ENCODE data around the gene TSPAN13. TPM values are rescaled to one million over a fixed set of nuclear protein-coding genes. Genes with fewer than 3 reads are reported as not detected.

Gene TSPAN13
- total RNA-seq, 4 donors from 2014 or later, result 8.8 to 16.3 (median 10.0) TPM

DNA sequence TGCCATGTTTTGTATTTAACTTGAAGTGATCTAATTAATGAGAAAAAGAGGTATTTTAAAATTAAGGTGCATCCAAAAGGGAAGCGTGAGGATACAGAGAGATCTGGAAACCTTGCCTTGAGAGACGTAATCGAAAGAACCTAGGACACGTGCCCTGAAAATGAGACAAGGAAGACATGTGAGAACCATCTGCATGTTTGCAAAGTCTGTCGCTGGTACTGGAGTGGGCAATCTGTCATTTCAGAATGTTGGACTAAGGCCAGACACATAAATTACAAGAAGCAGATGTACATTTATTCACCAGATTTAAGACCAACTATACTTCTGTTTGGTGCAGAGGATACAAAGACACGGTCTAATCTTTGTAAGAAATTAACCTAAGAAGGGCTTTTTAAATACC is 42.1 kb downstream of the TSPAN13 start:
- DNase-seq (ENCODE audit: low spot score in 2 of 2), result no peak
- WGBS, 2 donors, result 46 to 52% methylated on average over 6 of the region's 6 CpGs
- intact Hi-C loops (cut with DNase I; ENCODE audit: low total_unique reads), result no loop called here
- no peak for TF ChIP-seq POLR2A (IDR thresholded peaks at IDR 0.05)
- TF ChIP-seq, protein P1, sequence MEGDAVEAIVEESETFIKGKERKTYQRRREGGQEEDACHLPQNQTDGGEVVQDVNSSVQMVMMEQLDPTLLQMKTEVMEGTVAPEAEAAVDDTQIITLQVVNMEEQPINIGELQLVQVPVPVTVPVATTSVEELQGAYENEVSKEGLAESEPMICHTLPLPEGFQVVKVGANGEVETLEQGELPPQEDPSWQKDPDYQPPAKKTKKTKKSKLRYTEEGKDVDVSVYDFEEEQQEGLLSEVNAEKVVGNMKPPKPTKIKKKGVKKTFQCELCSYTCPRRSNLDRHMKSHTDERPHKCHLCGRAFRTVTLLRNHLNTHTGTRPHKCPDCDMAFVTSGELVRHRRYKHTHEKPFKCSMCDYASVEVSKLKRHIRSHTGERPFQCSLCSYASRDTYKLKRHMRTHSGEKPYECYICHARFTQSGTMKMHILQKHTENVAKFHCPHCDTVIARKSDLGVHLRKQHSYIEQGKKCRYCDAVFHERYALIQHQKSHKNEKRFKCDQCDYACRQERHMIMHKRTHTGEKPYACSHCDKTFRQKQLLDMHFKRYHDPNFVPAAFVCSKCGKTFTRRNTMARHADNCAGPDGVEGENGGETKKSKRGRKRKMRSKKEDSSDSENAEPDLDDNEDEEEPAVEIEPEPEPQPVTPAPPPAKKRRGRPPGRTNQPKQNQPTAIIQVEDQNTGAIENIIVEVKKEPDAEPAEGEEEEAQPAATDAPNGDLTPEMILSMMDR (IDR thresholded peaks at IDR 0.05), result no peak
- H3K4me3 ChIP-seq (ENCODE audit: low read depth, poor library complexity, severe bottlenecking), result no peak overlapping the region

DNA sequence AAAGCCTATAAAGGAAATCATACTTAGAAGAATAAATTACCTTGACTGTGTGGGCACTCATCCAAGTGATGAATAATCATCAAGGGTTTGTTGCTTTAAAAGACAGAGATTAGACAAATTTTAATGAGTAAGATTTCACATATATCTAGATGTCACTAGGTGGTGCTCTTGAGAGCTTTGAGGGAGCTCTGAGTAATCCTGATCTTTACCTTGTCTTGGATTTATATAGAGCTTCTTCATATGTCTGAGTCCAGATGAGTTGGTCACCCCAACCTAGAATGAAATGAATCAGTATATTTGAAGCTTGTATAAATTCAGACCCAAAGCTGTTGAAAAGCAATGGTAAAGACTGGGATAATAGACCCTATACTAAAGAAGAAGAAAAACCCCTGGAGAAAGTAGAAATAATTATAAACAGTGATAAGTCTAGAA is 47.6 kb downstream of the TSPAN13 start:
- H3K4me3 ChIP-seq (ENCODE audit: low read depth, poor library complexity, severe bottlenecking), result no peak overlapping the region
- intact Hi-C loops (cut with DNase I; ENCODE audit: low total_unique reads), result loop anchor here (5.0 kb wide), 1 partner anchor 116 kb away; no protein-coding TSS in a partner anchor
- TF ChIP-seq POLR2A (IDR thresholded peaks at IDR 0.05), result no peak
- TF ChIP-seq, protein P1 (IDR thresholded peaks at IDR 0.05), result no peak
- no peak for DNase-seq (ENCODE audit: low spot score in 2 of 2)

DNA sequence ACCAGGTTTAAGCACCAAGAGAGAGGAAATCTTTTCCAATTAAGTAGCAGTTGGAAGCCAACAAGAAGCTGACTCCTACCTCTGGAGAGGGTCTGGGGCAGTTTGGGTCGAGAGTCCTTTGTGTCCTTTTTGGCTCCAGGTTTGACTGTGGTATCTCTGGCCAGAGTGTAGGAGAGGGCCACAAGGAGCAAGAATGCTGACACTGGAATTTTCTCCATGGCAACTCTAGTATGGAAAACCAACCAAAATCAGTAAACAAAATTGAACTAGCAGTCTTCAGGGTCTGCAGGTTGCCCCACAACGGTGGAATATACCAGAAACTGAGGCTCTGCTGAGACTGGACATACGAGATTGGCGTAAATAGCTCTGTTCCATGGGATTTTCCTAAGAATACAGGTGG is 48.0 kb downstream of the TSPAN13 start:
- no peak for DNase-seq (ENCODE audit: low spot score in 2 of 2)
- TF ChIP-seq, protein P1 (IDR thresholded peaks at IDR 0.05), result no peak
- no peak for TF ChIP-seq POLR2A (IDR thresholded peaks at IDR 0.05)
- no peak overlapping the region for H3K4me3 ChIP-seq (ENCODE audit: low read depth, poor library complexity, severe bottlenecking)
- WGBS, 2 donors, result 90 to 97% methylated on average over 4 of the region's 4 CpGs
- intact Hi-C loops (cut with DNase I; ENCODE audit: low total_unique reads), result loop anchor here (5.0 kb wide), 1 partner anchor 116 kb away; no protein-coding TSS in a partner anchor

DNA sequence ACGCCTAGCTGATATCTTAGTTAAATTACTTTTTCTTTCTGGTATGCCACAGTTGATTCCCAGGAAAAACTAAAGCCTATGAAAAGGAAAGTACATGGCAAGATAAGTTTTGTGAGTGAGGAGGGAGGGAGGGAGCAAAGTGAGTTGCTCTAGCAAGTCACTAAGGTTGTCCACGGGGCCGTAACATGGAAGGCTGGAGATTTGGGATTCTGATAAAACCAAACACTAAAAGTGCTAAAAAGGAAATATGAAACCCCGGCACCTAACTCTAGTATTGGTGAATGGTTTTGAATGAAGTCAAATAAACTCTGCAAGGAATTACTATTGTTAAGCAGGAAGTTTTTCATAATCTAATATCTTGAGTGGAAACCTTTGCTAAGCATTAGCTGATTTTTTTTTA is 49.6 kb downstream of the TSPAN13 start:
- DNase-seq (ENCODE audit: low spot score in 2 of 2), result no peak
- TF ChIP-seq, protein P1 (IDR thresholded peaks at IDR 0.05), result no peak
- no peak for TF ChIP-seq POLR2A (IDR thresholded peaks at IDR 0.05)
- WGBS, 2 donors, result 82 to 88% methylated on average over 4 of the region's 4 CpGs
- no peak overlapping the region for H3K4me3 ChIP-seq (ENCODE audit: low read depth, poor library complexity, severe bottlenecking)
- intact Hi-C loops (cut with DNase I; ENCODE audit: low total_unique reads), result loop anchor here (5.0 kb wide), 1 partner anchor 114 kb away; no protein-coding TSS in a partner anchor

DNA sequence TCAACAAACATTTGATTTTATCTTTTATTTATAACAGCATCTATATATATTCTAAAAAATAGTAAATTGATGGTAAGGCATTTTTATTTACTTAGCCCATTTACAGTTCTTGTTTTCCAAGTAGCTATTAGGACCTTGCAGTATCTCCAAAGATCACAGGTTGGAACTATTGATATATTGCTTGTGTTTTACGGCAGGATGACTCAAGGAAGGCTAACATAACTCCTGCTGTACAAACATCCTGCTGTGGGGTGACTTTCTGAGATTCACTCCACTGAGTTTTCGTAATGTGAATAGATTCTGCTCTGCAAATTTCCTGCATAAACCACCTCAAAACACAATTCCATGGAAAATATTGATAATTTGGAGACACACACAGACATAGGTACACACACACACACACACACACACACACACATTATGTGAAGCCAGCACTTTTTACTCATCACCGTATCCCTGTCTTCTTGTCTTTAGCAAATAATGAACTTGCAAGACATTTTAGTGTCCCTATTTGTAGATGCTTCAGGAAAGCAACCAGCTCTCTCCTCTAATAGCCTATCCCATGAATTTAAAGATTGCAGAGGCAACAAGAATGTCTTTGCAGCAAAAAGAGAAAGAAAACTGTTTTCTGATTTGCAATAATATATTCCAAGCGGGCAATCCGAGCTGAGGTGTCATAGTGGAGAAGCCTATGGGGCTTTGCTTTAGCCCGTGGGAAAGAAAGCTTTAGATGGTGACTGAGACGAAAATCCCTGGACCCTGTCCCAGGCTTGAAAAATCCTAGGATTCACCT is 50.5 kb downstream of the TSPAN13 start:
- WGBS, 2 donors, result 64 to 67% methylated on average over 7 of the region's 7 CpGs
- DNase-seq (ENCODE audit: low spot score in 2 of 2), result no peak
- H3K4me3 ChIP-seq (ENCODE audit: low read depth, poor library complexity, severe bottlenecking), result no peak overlapping the region
- intact Hi-C loops (cut with DNase I; ENCODE audit: low total_unique reads), result loop anchor here (5.0 kb wide), 1 partner anchor 113 kb away; no protein-coding TSS in a partner anchor
- TF ChIP-seq, protein P1 (IDR thresholded peaks at IDR 0.05), result no peak
- no peak for TF ChIP-seq POLR2A (IDR thresholded peaks at IDR 0.05)
